GM12892 (cell line): ENCODE data around the gene LARP4B.

Experiments
- DNase-seq: peaks from one replicate; pipeline ENCODE4 v3.0.0; 2011; ENCODE audit not compliant: insufficient read length
- FAIRE-seq: peaks from 2 replicates; lab custom pipeline; 2011; peaks lifted over from hg19 to GRCh38; lab: Jason Lieb, UNC
- POLR2A ChIP-seq: IDR thresholded peaks from 2 replicates; pipeline ENCODE4 v1.6.1; 2011; ENCODE audit warnings: low read depth, low read length, control low read depth
- POLR2AphosphoS5 ChIP-seq: IDR thresholded peaks from 2 replicates; pipeline ENCODE4 v1.6.1; 2011; ENCODE audit warnings: low read depth, low read length, control low read depth
- TAF1 ChIP-seq: IDR thresholded peaks from 2 replicates; pipeline ENCODE4 v1.6.1; 2011; ENCODE audit warnings: low read depth, mild to moderate bottlenecking, control low read depth, low read length, borderline replicate concordance

Gene LARP4B

DNA sequence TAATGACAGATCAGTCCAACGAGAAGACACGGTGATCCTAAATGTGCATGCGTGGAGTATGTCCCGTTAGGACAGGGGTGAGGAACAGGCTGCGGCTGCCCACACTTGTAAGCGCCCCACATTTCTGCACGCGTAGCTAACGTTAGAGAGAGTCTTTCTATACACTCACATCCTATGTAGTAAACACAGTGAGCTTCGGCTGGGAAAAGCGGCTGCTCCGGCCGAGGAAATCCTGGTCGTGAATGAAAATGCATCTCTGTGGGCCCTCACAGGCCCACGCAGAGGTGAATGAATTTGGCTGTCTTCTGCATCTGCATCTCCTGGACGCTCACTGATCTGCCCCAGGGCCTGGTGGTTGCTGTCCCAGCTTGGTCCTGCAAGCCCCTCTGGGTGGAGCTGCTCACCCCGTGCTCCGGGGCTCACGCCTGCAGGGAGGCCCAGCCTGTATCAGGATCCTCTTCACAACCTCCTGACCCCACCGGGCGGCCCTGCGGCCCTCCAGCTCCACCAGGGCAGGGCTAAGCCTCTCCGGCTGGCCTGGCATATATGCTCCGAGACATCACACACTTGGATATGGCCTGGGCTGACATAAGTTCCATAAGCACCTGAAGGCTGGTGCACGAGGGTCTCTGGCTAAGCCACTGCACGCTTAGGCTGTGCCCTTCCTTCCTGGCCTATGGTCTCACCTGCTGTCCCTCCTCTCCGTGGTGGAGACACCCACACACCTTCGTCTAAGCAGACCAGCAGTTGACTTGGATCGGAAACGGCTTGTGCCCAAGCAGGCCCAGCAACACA, 124.1 kb downstream of the LARP4B start:
- no peak for FAIRE-seq

DNA sequence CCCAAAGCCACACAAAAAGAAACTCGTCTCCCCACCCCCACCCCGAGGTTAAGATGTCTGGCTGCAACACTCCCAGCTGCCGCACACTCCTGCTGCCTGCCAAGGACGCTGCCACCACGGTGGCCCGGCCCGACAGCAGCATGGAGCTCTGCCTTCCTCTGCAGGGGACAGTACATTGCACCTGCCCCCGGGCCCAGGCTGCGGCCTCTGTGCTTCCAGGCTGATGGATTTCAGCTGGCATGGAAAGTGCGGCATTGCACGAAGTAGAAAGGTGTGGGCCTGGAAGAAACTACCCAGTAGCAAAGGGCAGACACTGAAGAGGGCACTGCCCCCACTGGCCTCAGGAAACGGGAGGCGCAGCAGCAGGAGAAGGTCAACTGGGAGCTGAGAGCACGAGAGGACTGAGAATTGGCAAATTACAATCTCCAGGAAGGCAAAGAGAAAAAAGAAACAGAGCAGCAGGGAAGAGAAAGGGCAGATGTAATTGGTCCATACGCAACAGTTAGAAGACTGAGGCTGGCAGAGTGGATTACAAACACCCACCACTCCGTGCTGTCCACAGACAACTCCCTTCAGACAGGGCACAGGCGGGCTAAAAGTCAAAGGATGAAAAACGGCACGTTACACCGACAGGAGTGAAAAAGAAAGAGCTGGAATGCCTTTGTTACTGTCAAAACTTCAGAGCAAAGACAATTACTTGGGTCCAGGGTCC, 124.9 kb downstream of the LARP4B start:
- TF ChIP-seq POLR2AphosphoS5 (no peak), POLR2A (no peak), TAF1 (no peak)
- DNase-seq (no peak), FAIRE-seq (no peak)

More for the DNA sequence above, 124.1 kb downstream of the LARP4B start:
- no peak for TF ChIP-seq POLR2AphosphoS5
- no peak for TF ChIP-seq TAF1
- no peak for TF ChIP-seq POLR2A
- DNase-seq: no peak

DNA sequence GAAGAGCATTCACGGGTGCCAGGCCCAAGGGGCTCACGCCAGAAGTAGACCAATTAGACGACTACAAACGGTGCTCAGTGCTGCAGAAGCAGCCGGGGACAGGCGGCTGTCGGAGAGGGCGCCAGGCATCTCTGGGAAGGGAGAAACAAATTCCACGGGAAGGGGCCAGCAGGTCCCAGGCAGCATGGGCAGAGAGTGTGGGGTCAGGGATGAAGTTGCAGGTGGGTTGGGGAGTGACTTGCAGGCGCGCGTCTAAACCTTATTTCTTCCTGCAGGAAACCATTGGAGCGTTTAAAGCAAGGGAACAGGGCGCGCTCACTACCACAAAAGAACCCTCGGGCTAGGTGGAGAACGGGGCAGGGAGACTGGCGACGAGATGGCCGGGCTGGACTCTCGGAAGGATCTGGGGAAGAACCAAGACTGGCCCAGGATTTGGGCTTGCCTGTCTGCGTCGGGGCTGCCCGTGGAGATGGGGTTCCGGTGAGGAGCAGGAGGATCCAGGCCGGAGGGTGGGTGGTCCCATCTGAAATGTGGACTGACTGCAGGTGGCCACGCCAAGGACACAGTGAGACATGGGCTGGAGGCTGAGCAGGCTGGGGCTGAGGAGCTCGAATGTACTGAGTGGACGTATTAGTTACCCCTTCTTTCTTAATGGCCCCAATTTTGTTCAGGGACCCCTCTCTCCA, 125.7 kb downstream of the LARP4B start:
- FAIRE-seq (no peak), DNase-seq (no peak)
- no peak; the same call in 1 of the 2 replicates for TF ChIP-seq POLR2AphosphoS5
- TF ChIP-seq TAF1: no peak
- no peak for TF ChIP-seq POLR2A

DNA sequence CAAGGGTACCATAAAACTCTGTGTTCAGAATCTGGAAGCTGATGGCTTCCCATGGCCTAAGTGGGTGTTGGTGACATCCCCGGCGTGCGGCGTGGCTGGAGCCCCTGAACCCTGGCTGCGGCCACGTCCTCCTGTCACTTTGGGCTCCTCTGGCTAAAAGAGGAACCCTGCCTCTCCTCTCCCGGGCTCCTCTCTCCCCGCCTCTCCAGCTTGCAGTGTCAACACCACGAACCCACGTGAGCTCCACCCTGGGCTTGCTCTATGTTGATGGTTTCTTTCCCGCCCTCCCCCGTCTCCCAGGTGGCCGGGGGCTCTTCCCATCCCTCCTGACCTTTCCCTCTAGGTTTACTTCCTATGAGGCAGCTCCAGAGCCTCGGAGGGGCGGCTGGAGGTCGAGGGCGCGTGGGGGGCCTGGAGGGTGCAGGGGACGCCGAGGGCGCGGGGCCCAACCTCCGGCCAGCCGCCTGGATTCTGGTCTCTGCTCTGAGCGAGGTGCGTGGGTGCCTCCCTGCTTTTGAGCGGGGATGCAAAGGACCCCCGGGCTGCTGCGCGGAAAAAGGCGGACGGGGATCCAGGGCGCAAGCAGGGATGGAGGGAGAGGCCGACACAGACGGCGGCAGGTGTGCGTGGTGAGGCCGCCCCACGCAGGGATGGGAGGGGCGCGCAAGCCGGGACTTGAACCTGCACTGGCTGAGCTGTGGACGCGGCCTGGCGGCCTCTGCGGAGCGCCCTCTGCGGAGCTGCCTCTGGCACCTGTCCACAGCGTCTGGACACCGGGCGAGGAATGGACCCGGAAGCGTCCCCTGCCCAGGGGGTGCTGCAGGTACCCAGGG, 126.5 kb downstream of the LARP4B start:
- TF ChIP-seq POLR2AphosphoS5 (no peak), TAF1 (no peak), POLR2A (no peak)
- FAIRE-seq: no peak
- DNase-seq: no peak

DNA sequence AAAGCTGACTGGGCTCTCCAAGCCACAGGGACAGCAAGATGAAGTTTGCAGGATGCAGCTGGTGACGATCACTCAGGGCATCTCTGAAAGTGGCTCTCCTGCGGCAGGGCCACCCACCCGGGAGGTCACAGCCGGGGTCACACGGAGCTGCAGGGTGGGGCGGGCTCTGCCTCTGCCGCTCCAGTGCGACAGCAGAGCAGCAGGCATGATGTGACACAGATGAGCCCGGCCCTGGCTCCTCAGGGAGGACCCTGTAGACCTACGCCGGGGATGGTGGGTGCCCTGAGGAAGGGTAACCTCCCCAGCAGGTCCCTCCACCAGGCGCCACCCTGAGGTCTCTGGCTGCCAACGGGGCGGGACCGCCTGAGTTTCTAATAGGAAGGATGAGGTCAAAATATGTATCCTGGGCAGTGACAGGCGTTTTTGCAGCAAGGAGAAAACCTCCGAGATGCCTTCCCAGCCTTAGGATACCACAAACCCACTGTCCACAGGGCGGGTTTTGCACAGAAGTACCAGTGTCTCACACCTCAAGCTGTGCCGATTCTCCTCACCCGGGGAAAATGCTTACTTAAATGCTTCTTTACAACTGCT, 127.2 kb downstream of the LARP4B start:
- TF ChIP-seq POLR2AphosphoS5: no peak
- TF ChIP-seq TAF1: no peak
- no peak for TF ChIP-seq POLR2A
- FAIRE-seq: no peak
- no peak for DNase-seq

DNA sequence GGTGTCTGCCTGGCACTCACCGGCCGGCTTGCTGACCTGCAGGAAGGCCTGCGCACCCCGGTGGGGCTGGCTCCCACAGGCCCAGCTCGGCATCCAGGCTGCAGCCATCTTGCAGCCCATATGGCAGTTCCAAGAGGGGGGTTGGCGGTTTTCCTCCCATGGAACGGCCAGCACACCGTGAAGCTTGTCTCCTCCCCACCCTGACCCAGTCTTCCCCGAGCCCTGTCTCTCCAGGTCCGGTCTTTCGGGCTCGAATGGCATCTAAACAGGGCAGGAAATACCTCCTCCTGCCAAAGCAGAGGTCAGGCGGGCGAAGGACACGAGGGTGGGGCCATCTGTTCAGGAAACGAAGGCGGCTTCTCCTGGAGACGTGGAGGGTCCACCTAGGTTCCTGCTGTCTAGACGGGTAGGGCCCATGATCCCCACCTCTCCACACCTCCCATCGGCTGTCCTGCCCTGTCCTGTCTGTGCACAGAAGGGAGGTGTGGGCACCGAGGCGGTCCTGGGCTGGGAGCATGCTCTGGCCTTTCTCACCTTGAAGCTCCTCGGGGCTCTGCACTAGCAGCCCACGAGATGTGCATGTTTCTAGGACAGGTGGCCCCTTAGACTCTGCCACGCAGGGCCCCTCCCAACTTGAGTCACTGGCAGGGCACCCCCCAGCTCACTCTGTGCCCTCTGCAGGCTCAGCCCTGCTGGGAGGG, 128.3 kb downstream of the LARP4B start:
- FAIRE-seq (no peak), DNase-seq (no peak)
- no peak for TF ChIP-seq POLR2A
- no peak for TF ChIP-seq POLR2AphosphoS5
- no peak for TF ChIP-seq TAF1

DNA sequence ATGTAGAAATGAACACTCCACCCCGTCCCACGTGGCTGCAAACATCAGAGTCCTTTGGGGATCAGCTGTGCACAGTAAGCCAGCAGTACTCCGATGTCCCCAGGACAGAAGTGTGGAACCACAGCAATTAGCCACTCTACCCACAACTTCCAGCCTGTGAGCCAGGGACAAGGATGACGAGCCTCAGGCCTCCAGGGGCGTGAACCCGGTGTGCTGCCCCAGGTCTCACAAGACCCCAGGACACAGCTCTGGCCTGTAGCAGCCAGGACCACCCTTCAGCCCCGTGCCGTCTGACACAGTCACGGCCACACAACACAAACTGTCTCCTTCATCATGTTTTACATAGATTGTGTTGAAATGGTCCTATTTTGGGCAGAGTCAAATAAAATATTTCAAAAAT, 129.0 kb downstream of the LARP4B start:
- TF ChIP-seq POLR2A: no peak
- TF ChIP-seq TAF1: no peak
- 0 out of 2 replicates have a peak, but pooled peaks have one; percentile 29 for TF ChIP-seq POLR2AphosphoS5
- FAIRE-seq: no peak

DNA sequence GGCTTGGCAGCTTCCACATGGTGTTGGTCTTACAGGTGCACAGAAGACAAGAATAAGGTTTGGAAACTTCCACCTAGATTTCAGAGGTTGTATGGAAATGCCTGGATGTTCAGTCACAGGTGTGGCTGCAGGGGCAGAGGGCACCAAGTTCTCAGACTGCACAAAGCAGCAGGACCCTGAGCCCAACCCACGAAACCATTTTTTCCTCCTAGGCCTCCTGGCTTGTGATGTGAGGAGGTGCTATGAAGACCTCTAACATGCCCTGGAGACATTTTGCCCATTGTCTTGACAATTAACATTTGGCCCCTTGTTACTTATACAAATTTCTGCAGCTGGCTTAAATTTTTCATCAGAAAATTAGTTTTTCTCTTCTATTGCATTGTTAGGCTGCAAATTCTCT, 134.3 kb downstream of the LARP4B start:
- FAIRE-seq (no peak), DNase-seq (no peak)
- no peak for TF ChIP-seq POLR2AphosphoS5
- TF ChIP-seq POLR2A: no peak
- TF ChIP-seq TAF1: no peak

More for the DNA sequence above, 129.0 kb downstream of the LARP4B start:
- no peak for DNase-seq

DNA sequence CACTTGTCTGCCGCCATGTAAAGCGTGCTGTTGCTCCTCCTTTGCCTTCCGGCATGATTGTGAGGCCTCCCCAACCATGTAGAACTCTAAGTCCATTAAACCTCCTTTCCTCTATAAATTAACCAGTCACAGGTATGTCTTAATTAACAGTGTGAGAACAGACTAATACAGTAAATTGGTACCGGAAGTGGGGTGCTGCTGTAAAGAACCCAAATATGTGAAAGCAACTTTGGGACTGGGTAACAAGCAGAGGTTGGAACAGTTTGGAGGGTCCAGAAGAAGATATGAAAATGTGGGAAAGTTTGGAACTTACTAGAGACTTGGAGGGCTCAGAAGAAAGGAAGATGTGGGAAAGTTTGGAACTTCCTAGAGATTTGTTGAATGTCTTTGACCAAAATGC, 135.3 kb downstream of the LARP4B start:
- no peak for TF ChIP-seq POLR2A
- TF ChIP-seq TAF1: no peak
- TF ChIP-seq POLR2AphosphoS5: no peak
- FAIRE-seq: no peak
- no peak for DNase-seq

DNA sequence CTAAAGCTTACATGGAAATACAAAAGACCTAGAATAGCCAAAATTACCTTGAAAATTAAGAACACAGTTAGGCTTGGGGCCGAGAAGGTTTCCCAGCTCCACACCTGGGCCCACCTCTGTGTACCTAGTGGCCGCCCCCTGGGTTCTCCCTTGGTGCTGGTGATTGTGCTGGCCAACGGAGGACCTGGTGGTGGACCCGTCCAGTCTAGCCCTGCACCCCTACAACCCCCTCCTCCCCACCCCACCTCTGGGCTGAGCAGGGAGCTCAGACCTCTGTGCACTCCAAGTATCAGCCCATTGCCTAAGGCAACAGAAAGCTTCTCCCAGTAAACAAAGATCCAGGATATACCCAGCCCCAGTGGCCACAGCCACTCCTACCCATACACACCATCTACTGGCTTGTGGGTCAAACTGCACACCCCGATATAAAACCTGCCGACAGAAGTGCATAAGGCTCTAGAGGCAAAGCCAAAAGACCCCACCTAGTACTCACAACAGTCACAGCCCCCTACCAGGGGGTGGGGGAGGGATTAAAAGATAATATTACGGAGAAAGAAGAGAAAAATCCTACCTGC, 137.0 kb downstream of the LARP4B start:
- no peak for FAIRE-seq
- no peak for TF ChIP-seq TAF1
- no peak for TF ChIP-seq POLR2AphosphoS5
- TF ChIP-seq POLR2A: no peak
- no peak for DNase-seq
